Ectodermal cell (in vitro differentiated cells): ENCODE results near the gene CC2D1B.

Experiments
- H3K27ac ChIP-seq: 2 replicates; pipeline ENCODE4 v1.7.0; 2013; ENCODE audit warnings: mild to moderate bottlenecking, low read depth, low read length; ENCODE audit not compliant: insufficient read depth, poor library complexity, severe bottlenecking
- H3K27me3 ChIP-seq: 2 replicates; pipeline ENCODE4 v1.7.0; 2013; ENCODE audit warnings: mild to moderate bottlenecking, low read length; ENCODE audit not compliant: insufficient read depth, control insufficient read depth, poor library complexity, severe bottlenecking
- H3K36me3 ChIP-seq: one replicate; pipeline ENCODE4 v1.7.0; 2013; ENCODE audit warnings: low read length; ENCODE audit not compliant: control insufficient read depth, insufficient read depth
- H3K4me1 ChIP-seq: one replicate; pipeline ENCODE4 v1.7.0; 2013; ENCODE audit warnings: low read length; ENCODE audit not compliant: control insufficient read depth, insufficient read depth
- H3K4me3 ChIP-seq: 2 replicates; pipeline ENCODE4 v1.7.0; 2013; ENCODE audit warnings: low read depth, low read length, control low read depth; ENCODE audit not compliant: insufficient read depth
- H3K9me3 ChIP-seq: 2 replicates; pipeline ENCODE4 v1.7.0; 2013; ENCODE audit warnings: mild to moderate bottlenecking, low read length, moderate library complexity; ENCODE audit not compliant: control insufficient read depth
- WGBS, 2 experiments: methylation state at CpG; one replicate each; pipeline ENCODE4 v1.1.7; 2013; ENCODE audit warnings: missing lambda C conversion rate in 2 of 2; 5-methylcytosine and 5-hydroxymethylcytosine counted together

CC2D1B gene

GRCh38 chr1:52306227-52307006 lies 59.6 kb downstream of the CC2D1B start:
- H3K27ac ChIP-seq, result no peak overlapping the region
- H3K36me3 ChIP-seq, result no peaks in the 10 kb centered on the region
- 92% methylated on average over 11 of the region's 11 CpGs for WGBS, 2 experiments
- H3K4me1 ChIP-seq, result no peaks in the 10 kb centered on the region
- no peaks in the 10 kb centered on the region for H3K27me3 ChIP-seq
- H3K4me3 ChIP-seq, result no peak overlapping the region
- no peaks in the 10 kb centered on the region for H3K9me3 ChIP-seq

DNA sequence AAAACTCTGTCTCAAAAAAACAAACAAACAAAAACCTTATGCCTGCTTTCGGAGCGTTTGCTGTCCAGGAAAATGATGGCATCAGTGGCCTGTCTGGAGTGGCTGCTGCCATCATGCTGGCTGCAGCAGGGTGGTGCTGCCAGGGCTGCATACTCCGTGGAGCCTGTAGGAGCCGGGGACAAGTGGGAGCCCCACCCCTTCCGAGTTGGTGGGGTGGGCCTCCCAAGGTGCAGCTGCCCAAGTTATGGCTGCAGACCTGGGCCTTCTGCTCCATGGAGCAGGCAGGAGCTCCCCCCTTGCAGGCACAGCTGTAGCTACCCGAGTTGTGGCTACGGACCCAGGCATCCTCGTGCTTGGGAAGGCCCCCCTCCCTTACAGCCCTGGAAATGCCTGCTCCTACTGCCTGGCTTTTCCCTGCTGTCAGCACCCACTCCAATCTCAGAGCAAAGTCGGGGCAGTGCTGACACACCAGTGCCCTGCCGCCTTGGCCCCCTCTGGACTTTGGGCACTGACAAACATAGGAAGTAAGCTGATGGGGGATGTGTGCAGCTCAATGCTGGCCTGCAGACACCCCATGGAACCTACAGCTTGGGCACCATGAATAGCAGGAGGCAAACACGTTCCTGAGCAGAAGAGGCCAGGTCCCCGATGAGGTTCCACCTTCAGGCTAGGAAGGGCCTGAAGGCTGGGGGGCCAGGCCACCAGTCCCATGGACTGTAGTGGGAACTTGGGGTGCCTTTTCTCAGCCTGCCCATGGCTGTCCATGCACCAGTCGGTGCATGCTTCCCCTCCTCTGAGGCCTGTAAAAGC lies 60.4 kb downstream of the CC2D1B start:
- Histone ChIP-seq H3K27me3 (no peaks in the 10 kb centered on the region), H3K4me1 (no peaks in the 10 kb centered on the region), H3K27ac (no peak overlapping the region), H3K4me3 (no peak overlapping the region), H3K36me3 (no peaks in the 10 kb centered on the region), H3K9me3 (no peaks in the 10 kb centered on the region)
- WGBS, 2 experiments, result 92 to 94% methylated on average over 13 of the region's 13 CpGs
